Adrenal gland (tissue), 12 donors: Measurements from ENCODE around the gene AIDA. TPM values are rescaled to one million over a fixed set of nuclear protein-coding genes. Genes with fewer than 3 reads are reported as not detected.

Source experiments
- DNase-seq, 7 donors: peaks; one replicate each; pipeline ENCODE4 v3.0.0-alpha.2; 2019 to 2020
- H3K27ac ChIP-seq, 5 donors: fragments of 200-600 bp; sonication (generic) in 4 of 5; 1 replicate in 3 of 5; 2 replicates in 2 of 5; pipeline versions ENCODE4 v1.5.1 to v1.8.0; 2016 to 2020; ENCODE audit warnings: mild to moderate bottlenecking in 1 of 5
- H3K27me3 ChIP-seq: fragments of 200-600 bp; 2 replicates; pipeline ENCODE4 v1.8.0; 2021
- H3K36me3 ChIP-seq, 2 donors: fragments of 200-600 bp; replicated peaks in 1 of 2; 1 replicate in 1 of 2; 2 replicates in 1 of 2; pipeline versions ENCODE4 v1.5.1 to v1.8.0; 2018 to 2022
- H3K4me1 ChIP-seq, 2 donors: fragments of 200-600 bp; replicated peaks in 1 of 2; 1 replicate in 1 of 2; 2 replicates in 1 of 2; pipeline versions ENCODE4 v1.5.1 to v1.8.0; 2018 to 2021
- H3K4me3 ChIP-seq, 4 donors: fragments of 200-600 bp; sonication (generic) in 3 of 4; one replicate each; pipeline ENCODE4 v1.5.1; 2016 to 2018
- H3K9me3 ChIP-seq, 3 donors: fragments of 200-600 bp; sonication (generic) in 1 of 3; replicated peaks in 1 of 3; 1 replicate in 2 of 3; 2 replicates in 1 of 3; pipeline versions ENCODE4 v1.5.1 to v1.8.0; 2016 to 2021
- CTCF ChIP-seq, 6 experiments: fragments of 450-650 bp in 4 of 6; fragments of 200-600 bp in 2 of 6; sonication (generic) in 1 of 6; IDR thresholded peaks; 1 replicate in 5 of 6; 2 replicates in 1 of 6; pipeline versions ENCODE4 v1.5.1 to v1.8.0; 2016 to 2021; ENCODE audit warnings: antibody characterized with exemption in 6 of 6, mild to moderate bottlenecking in 2 of 6, moderate library complexity in 1 of 6
- POLR2A ChIP-seq, 2 donors: fragments of 450-650 bp; IDR thresholded peaks; one replicate each; pipeline ENCODE4 v1.6.1; 2017; ENCODE audit warnings: antibody characterized with exemption in 2 of 2, mild to moderate bottlenecking in 2 of 2, moderate library complexity in 1 of 2
- WGBS, 4 donors: extraction: QIAGEN DNeasy Blood & Tissue Kit in 2 of 4; methylation state at CpG; one replicate each; pipeline versions ENCODE4 v1.1.5 to v1.1.7; 2013 to 2017; 5-methylcytosine and 5-hydroxymethylcytosine counted together
- intact Hi-C, 2 donors: fragments of 100-400 bp; cut with DNase I; formaldehyde crosslinking; loops; one replicate each; pipeline versions ENCODE4 v1.14.1 to v1.15.0; 2022 to 2023
- polyA plus RNA-seq, 3 donors: library from polyadenylated mRNA; stranded (reverse); fragments of 200-250 nt in 2 of 3; fragments of 350-450 nt in 1 of 3; fragmentation: Illumina TruSeq in 1 of 3; extraction: RNeasy Lipid Tissue Mini Kit (QIAGEN cat#74804) in 1 of 3; gene quantifications; one replicate each; pipeline ENCODE4 v1.2.3, GENCODE V29; 2013 to 2014
- total RNA-seq, 9 donors: library from RNA; depleted of rRNA in 4 of 9; stranded (reverse); fragments of >200 nt in 4 of 9; fragments of 120-200 nt in 1 of 9; fragmentation: NEBNext Ultra II Directional in 1 of 9; extraction: Animal tissue kit (Norgen Biotek cat#: 25700) in 1 of 9; gene quantifications; one replicate each; pipeline versions ENCODE4 v1.1.0 to v1.2.4, GENCODE V29; 2013 to 2023
- donor health status: healthy with polysubstance abuse.
- donor health status: Bipolar disorder and iron deficiency.
- donor health status: DM: yes; HTN: yes; CAD: no.
- donor health status: DM: no; HTN: no; CAD: no.
- donor health status: DM: no; HTN: no; CAD: no.
- donor health status: DM: yes; HTN: yes; CAD: no.

The AIDA gene
- total and polyA plus RNA-seq, 12 donors: 29.4 to 72.0 (median 48.9) TPM

GRCh38 chr1:222736470-222736869 is 24.2 kb upstream of the AIDA start:
- H3K4me3 ChIP-seq: no peak overlapping the region
- DNase-seq: no peak
- no peaks in the 10 kb centered on the region for H3K4me1 ChIP-seq
- no peaks in the 10 kb centered on the region for H3K27me3 ChIP-seq
- H3K9me3 ChIP-seq: no peaks in the 10 kb centered on the region
- WGBS, 4 donors: 78 to 84% (median 79%) methylated on average over 5 of the region's 5 CpGs
- intact Hi-C loops: no loop called here
- no peak for TF ChIP-seq CTCF (IDR thresholded peaks at IDR 0.05)
- TF ChIP-seq POLR2A (IDR thresholded peaks at IDR 0.05): no peak
- no peak overlapping the region for H3K27ac ChIP-seq
- peaks cover 0 to 33% of the 10 kb centered on the region in 2 donors for H3K36me3 ChIP-seq

- Histone ChIP-seq H3K27me3 (no peaks in the 10 kb centered on the region), H3K4me3 (no peak overlapping the region), H3K36me3 (peaks cover 0 to 50% of the 10 kb centered on the region in 2 donors), H3K4me1 (no peaks in the 10 kb centered on the region), H3K27ac (no peak overlapping the region), H3K9me3 (no peaks in the 10 kb centered on the region)
- intact Hi-C loops: no loop called here
- no peak for TF ChIP-seq CTCF (IDR thresholded peaks at IDR 0.05)
- no peak for TF ChIP-seq POLR2A (IDR thresholded peaks at IDR 0.05)
- WGBS, 4 donors: 78 to 88% (median 81%) methylated on average over 1 of the region's 1 CpG
- DNase-seq: no peak
Measured at GRCh38 chr1:222734740-222735139, 22.4 kb upstream of the AIDA start.

GRCh38 chr1:222732216-222733159 is 20.2 kb upstream of the AIDA start:
- 77 to 93% (median 86%) methylated on average over 3 of the region's 3 CpGs for WGBS, 4 donors
- Histone ChIP-seq H3K4me1 (no peaks in the 10 kb centered on the region), H3K36me3 (peaks cover 0 to 73% of the 10 kb centered on the region in 2 donors), H3K9me3 (no peaks in the 10 kb centered on the region), H3K27me3 (no peaks in the 10 kb centered on the region), H3K4me3 (no peak overlapping the region), H3K27ac (no peak overlapping the region)
- TF ChIP-seq POLR2A (IDR thresholded peaks at IDR 0.05) (no peak), CTCF (IDR thresholded peaks at IDR 0.05) (no peak)
- intact Hi-C loops: no loop called here
- no peak for DNase-seq

- 73 to 84% (median 81%) methylated on average over 1 of the region's 1 CpG for WGBS, 4 donors
- no peaks in the 10 kb centered on the region for H3K4me1 ChIP-seq
- no peak overlapping the region for H3K27ac ChIP-seq
- no peaks in the 10 kb centered on the region for H3K9me3 ChIP-seq
- H3K27me3 ChIP-seq: no peaks in the 10 kb centered on the region
- no peak for TF ChIP-seq CTCF (IDR thresholded peaks at IDR 0.05)
- TF ChIP-seq POLR2A (IDR thresholded peaks at IDR 0.05): no peak
- no peak overlapping the region for H3K4me3 ChIP-seq
- H3K36me3 ChIP-seq: peaks cover 0 to 89% of the 10 kb centered on the region in 2 donors
- intact Hi-C loops: no loop called here
- DNase-seq: no peak
Measured at GRCh38 chr1:222730866-222731265, 18.6 kb upstream of the AIDA start.
